B cell (primary cell): Measurements from ENCODE around the gene IL1RAP. TPM values are rescaled to one million over a fixed set of nuclear protein-coding genes. Genes with fewer than 3 reads are reported as not detected.

Experiments
- ATAC-seq: fragments of 200-7000 bp; cut with Tn5 transposase; one replicate; pipeline ENCODE4 v1.10.0; 2021; ENCODE audit warnings: low read depth, mild to moderate bottlenecking, moderate number of reproducible peaks, moderate library complexity
- CTCF ChIA-PET: fragments of 350-600 bp; sonication (Branson Sonifier 250); formaldehyde crosslinking; loops from one replicate; lab custom pipeline; 2021; ENCODE audit warnings: antibody characterized with exemption, inconsistent platforms; lab: Charles Lee
- POLR2A ChIA-PET: fragments of 350-600 bp; sonication (Branson Sonifier 250); formaldehyde crosslinking; loops from one replicate; lab custom pipeline; 2021; ENCODE audit warnings: antibody characterized with exemption; lab: Charles Lee
- DNase-seq: peaks from one replicate; pipeline ENCODE4 v3.0.0; 2013
- H2AFZ ChIP-seq: 2 replicates; pipeline ENCODE4 v1.6.1; 2012; ENCODE audit warnings: mild to moderate bottlenecking, low read depth, low read length; ENCODE audit not compliant: insufficient read depth, poor library complexity, severe bottlenecking
- H3K27ac ChIP-seq, 2 donors: 1 replicate in 1 of 2; 2 replicates in 1 of 2; pipeline ENCODE4 v1.5.1; 2012 to 2013; ENCODE audit warnings: low read length in 2 of 2, mild to moderate bottlenecking in 2 of 2, moderate library complexity in 1 of 2
- H3K27me3 ChIP-seq, 4 experiments: fragments of 200-600 bp in 1 of 4; sonication (generic) in 1 of 4; replicated peaks in 1 of 4; 1 replicate in 2 of 4; 2 replicates in 2 of 4; pipeline versions ENCODE4 v1.6.1 to v1.7.0; 2013 to 2016; ENCODE audit warnings: low read length in 3 of 4, mild to moderate bottlenecking in 2 of 4, mixed read lengths in 1 of 4, moderate library complexity in 1 of 4; ENCODE audit not compliant: insufficient read depth in 4 of 4, control insufficient read depth in 3 of 4; ENCODE audit errors: control extremely low read depth in 1 of 4
- H3K36me3 ChIP-seq, 2 experiments: replicated peaks in 1 of 2; 1 replicate in 1 of 2; 2 replicates in 1 of 2; pipeline versions ENCODE4 v1.6.1 to v1.7.1; 2013; ENCODE audit warnings: low read length in 1 of 2; ENCODE audit not compliant: insufficient read depth in 2 of 2, control insufficient read depth in 1 of 2; ENCODE audit errors: control extremely low read depth in 1 of 2, extremely low read depth in 1 of 2
- H3K4me1 ChIP-seq, 2 donors: fragments of 200-600 bp in 1 of 2; sonication (generic) in 1 of 2; 1 replicate in 1 of 2; 2 replicates in 1 of 2; pipeline versions ENCODE4 v1.5.1 to v1.6.1; 2013 to 2017; ENCODE audit warnings: low read length in 2 of 2; ENCODE audit not compliant: control insufficient read depth in 2 of 2, insufficient read depth in 2 of 2
- H3K4me2 ChIP-seq: replicated peaks from 2 replicates; pipeline ENCODE3; 2012; ENCODE audit warnings: mild to moderate bottlenecking, low read depth, low read length; ENCODE audit not compliant: poor library complexity, severe bottlenecking
- H3K4me3 ChIP-seq, 5 experiments: fragments of 200-600 bp in 1 of 5; sonication (generic) in 1 of 5; 1 replicate in 3 of 5; 2 replicates in 2 of 5; pipeline versions ENCODE4 v1.5.1 to v1.7.0; 2011 to 2016; ENCODE audit warnings: low read length in 4 of 5, mild to moderate bottlenecking in 4 of 5, low read depth in 2 of 5, control low read depth in 1 of 5, moderate library complexity in 1 of 5; ENCODE audit not compliant: insufficient read depth in 1 of 5; ENCODE audit errors: control extremely low read depth in 1 of 5, extremely low read depth in 1 of 5
- H3K79me2 ChIP-seq: fragments of 200-600 bp; sonication (generic); one replicate; pipeline ENCODE4 v1.6.0; 2016; ENCODE audit warnings: low read length; ENCODE audit not compliant: control insufficient read depth, insufficient read depth
- H3K9ac ChIP-seq: fragments of 200-600 bp; sonication (generic); 2 replicates; pipeline ENCODE4 v1.6.1; 2017; ENCODE audit warnings: mild to moderate bottlenecking, low read length, moderate library complexity
- H3K9me3 ChIP-seq, 3 donors: one replicate each; pipeline versions ENCODE4 v1.6.1 to v1.7.1; 2013; ENCODE audit warnings: low read length in 2 of 3; ENCODE audit not compliant: control insufficient read depth in 2 of 3, insufficient read depth in 1 of 3; ENCODE audit errors: control extremely low read depth in 1 of 3
- H4K20me1 ChIP-seq: 2 replicates; pipeline ENCODE4 v1.6.0; 2012; ENCODE audit warnings: mild to moderate bottlenecking, low read length; ENCODE audit not compliant: insufficient read depth, control insufficient read depth, poor library complexity, severe bottlenecking
- H3K27ac Mint-ChIP-seq: one replicate; pipeline ENCODE4 v1.8.0; 2021; ENCODE audit warnings: mixed read lengths
- H3K27me3 Mint-ChIP-seq: one replicate; pipeline ENCODE4 v1.8.0; 2021; ENCODE audit warnings: mixed read lengths
- H3K4me1 Mint-ChIP-seq: one replicate; pipeline ENCODE4 v1.8.0; 2021; ENCODE audit warnings: mixed read lengths
- H3K4me3 Mint-ChIP-seq: one replicate; pipeline ENCODE4 v1.8.0; 2021; ENCODE audit warnings: mixed read lengths
- H3K9me3 Mint-ChIP-seq: one replicate; pipeline ENCODE4 v1.8.0; 2022; ENCODE audit warnings: mixed read lengths; ENCODE audit not compliant: insufficient read depth
- EZH2 ChIP-seq: IDR thresholded peaks from 2 replicates; pipeline ENCODE4 v1.6.1; 2012; ENCODE audit warnings: borderline replicate concordance, low read depth, mild to moderate bottlenecking, moderate library complexity, low read length; ENCODE audit not compliant: insufficient read depth, poor library complexity, severe bottlenecking
- WGBS: methylation state at CpG from one replicate; pipeline ENCODE4 v1.1.5; 2013; ENCODE audit warnings: missing lambda C conversion rate; ENCODE audit not compliant: insufficient coverage; 5-methylcytosine and 5-hydroxymethylcytosine counted together
- intact Hi-C: fragments of 100-400 bp; cut with micrococcal nuclease; formaldehyde crosslinking; loops from one replicate; pipeline ENCODE4 v1.10.0; 2022
- polyA plus RNA-seq: library from polyadenylated mRNA; depleted of rRNA; stranded (reverse); fragments of >200 nt; gene quantifications from 2 replicates; pipeline ENCODE4 v1.2.3, GENCODE V29; 2012
- total RNA-seq, 2 donors: library from RNA; stranded (reverse); fragments of 120-200 nt in 1 of 2; gene quantifications; 1 replicate in 1 of 2; 2 replicates in 1 of 2; pipeline versions ENCODE4 v1.2.3 to v1.2.4, GENCODE V29; 2013 to 2022
- TF ChIP-seq, protein P1 (sequence below): fragments of 200-600 bp; IDR thresholded peaks from one replicate; pipeline ENCODE4 v1.8.0; 2022; ENCODE audit warnings: antibody characterized with exemption, mild to moderate bottlenecking

Gene IL1RAP
- total and polyA plus RNA-seq, 2 donors (not counting 1 experiment from before 2014, with no cell fraction given) = 2.3 to 11.5 TPM

DNA sequence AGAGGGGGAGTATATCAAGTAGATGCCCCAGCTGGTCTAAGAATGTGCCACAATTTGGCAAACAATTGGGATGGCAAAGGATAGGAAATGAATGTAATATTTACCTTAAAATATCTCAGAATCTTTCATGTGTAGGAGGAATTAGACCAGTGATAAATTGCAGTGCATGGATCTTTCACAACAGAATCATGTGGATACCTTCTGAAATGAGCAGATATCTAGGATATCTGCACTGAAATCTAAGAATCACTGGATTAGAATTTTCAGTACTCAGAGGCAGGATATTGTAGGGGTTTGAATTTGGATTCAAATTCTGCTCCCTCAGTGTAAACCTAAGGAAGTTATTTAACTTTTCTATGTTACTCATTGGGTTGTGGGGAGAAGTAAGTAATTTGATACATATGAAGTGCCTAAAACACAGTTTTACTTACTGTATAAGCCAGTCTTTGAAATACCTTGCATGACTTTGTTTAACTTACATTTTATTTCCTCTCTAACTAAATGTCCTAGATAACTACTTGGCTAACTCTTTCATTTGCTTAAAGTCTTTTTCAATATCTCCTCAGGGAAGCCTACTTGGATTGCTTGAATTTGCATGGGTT lies 8.8 kb downstream of the IL1RAP start:
- H3K27me3 Mint-ChIP-seq = no peaks in the 10 kb centered on the region
- H3K4me1 Mint-ChIP-seq = no peaks in the 10 kb centered on the region
- intact Hi-C loops = no loop called here
- Histone ChIP-seq H3K4me2 (no peak overlapping the region), H3K9me3 (no peaks in the 10 kb centered on the region), H2AFZ (no peak overlapping the region), H3K4me3 (no peak overlapping the region), H3K27me3 (no peaks in the 10 kb centered on the region), H4K20me1 (no peaks in the 10 kb centered on the region), H3K4me1 (no peaks in the 10 kb centered on the region), H3K9ac (no peak overlapping the region), H3K79me2 (no peaks in the 10 kb centered on the region), H3K36me3 (no peaks in the 10 kb centered on the region), H3K27ac (no peak overlapping the region)
- CTCF ChIA-PET = no interaction called here
- ATAC-seq (no peak), DNase-seq (no peak)
- H3K4me3 Mint-ChIP-seq = no peak overlapping the region
- TF ChIP-seq, protein P1, sequence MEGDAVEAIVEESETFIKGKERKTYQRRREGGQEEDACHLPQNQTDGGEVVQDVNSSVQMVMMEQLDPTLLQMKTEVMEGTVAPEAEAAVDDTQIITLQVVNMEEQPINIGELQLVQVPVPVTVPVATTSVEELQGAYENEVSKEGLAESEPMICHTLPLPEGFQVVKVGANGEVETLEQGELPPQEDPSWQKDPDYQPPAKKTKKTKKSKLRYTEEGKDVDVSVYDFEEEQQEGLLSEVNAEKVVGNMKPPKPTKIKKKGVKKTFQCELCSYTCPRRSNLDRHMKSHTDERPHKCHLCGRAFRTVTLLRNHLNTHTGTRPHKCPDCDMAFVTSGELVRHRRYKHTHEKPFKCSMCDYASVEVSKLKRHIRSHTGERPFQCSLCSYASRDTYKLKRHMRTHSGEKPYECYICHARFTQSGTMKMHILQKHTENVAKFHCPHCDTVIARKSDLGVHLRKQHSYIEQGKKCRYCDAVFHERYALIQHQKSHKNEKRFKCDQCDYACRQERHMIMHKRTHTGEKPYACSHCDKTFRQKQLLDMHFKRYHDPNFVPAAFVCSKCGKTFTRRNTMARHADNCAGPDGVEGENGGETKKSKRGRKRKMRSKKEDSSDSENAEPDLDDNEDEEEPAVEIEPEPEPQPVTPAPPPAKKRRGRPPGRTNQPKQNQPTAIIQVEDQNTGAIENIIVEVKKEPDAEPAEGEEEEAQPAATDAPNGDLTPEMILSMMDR = no peak
- no peak for TF ChIP-seq EZH2
- POLR2A ChIA-PET = no interaction called here
- H3K9me3 Mint-ChIP-seq = no peaks in the 10 kb centered on the region
- H3K27ac Mint-ChIP-seq = no peak overlapping the region

DNA sequence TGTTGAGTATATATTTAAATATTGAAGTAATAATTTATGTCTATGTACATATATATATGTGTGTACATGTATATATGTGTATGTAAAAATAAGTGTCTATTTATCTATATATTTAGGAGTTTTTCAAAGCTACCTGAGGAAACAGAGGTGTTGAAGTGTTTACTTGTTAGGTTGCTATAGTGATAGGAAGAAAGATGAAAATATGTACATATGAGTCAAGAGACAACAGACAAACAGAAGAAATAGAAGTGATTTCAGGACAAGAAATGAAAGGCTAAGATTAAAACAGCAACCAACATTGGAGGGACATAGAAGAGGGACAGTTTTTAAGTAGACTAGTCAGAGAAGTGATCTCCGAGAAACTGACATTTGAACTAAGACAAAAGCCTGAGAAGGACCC lies 11.1 kb downstream of the IL1RAP start:
- Mint-ChIP-seq H3K4me1 (no peaks in the 10 kb centered on the region), H3K4me3 (no peak overlapping the region), H3K27ac (no peak overlapping the region), H3K27me3 (no peaks in the 10 kb centered on the region), H3K9me3 (no peaks in the 10 kb centered on the region)
- no peaks in the 10 kb centered on the region for H3K9me3 ChIP-seq
- WGBS = 100% methylated on average over 1 of the region's 1 CpG
- no peak overlapping the region for H2AFZ ChIP-seq
- no peaks in the 10 kb centered on the region for H3K36me3 ChIP-seq
- TF ChIP-seq EZH2 = no peak
- TF ChIP-seq, protein P1 = no peak
- H3K4me1 ChIP-seq = no peaks in the 10 kb centered on the region
- no peaks in the 10 kb centered on the region for H3K79me2 ChIP-seq
- no peak overlapping the region for H3K4me3 ChIP-seq
- no peaks in the 10 kb centered on the region for H4K20me1 ChIP-seq
- H3K27ac ChIP-seq = no peak overlapping the region
- H3K4me2 ChIP-seq = no peak overlapping the region
- POLR2A ChIA-PET = no interaction called here
- H3K27me3 ChIP-seq = no peaks in the 10 kb centered on the region
- no peak for ATAC-seq
- DNase-seq = no peak
- H3K9ac ChIP-seq = no peak overlapping the region
- CTCF ChIA-PET = no interaction called here
- intact Hi-C loops = no loop called here
